GM12801 (cell line): Measurements from ENCODE around the gene CACNG8.

ENCODE experiments used
- CTCF ChIP-seq: IDR thresholded peaks from one replicate; pipeline ENCODE4 v1.5.1; 2011; ENCODE audit warnings: control low read depth; ENCODE audit not compliant: insufficient read length; ENCODE audit errors: extremely low read depth

CACNG8 gene

GRCh38 chr19:53989600-53990533 lies 27.1 kb downstream of the CACNG8 start:
- TF ChIP-seq CTCF = no peak

- no peak for TF ChIP-seq CTCF
These were observed 28.7 kb downstream of the CACNG8 start, which contains the start of gene CACNG6 for GRCh38 chr19:53991224-53992113. Gene CACNG6 (plus strand): TSS chr19:53991637. CDS start chr19:53992878, 1,241 bp downstream.

- TF ChIP-seq CTCF = no peak
These were observed 29.5 kb downstream of the CACNG8 start for GRCh38 chr19:53992211-53992610.

GRCh38 chr19:53992815-53993214 lies 30.1 kb downstream of the CACNG8 start:
- no peak for TF ChIP-seq CTCF

- TF ChIP-seq CTCF = no peak
These were observed 30.7 kb downstream of the CACNG8 start for GRCh38 chr19:53993448-53993847.

GRCh38 chr19:53994811-53995210 lies 32.1 kb downstream of the CACNG8 start:
- TF ChIP-seq CTCF = no peak

GRCh38 chr19:53998223-53998622 lies 35.5 kb downstream of the CACNG8 start:
- TF ChIP-seq CTCF = no peak
